Testis (tissue), 2 donors: ENCODE measurements around the gene GNAO1.

Experiments used
- POLR2A ChIP-seq: fragments of 450-650 bp; IDR thresholded peaks from one replicate; pipeline ENCODE4 v1.6.1; 2017; ENCODE audit warnings: antibody characterized with exemption, mild to moderate bottlenecking, moderate library complexity
- TF ChIP-seq, protein P1 (sequence below), 3 experiments: fragments of 450-650 bp in 2 of 3; fragments of 200-600 bp in 1 of 3; sonication (generic) in 1 of 3; IDR thresholded peaks; one replicate each; pipeline ENCODE4 v1.5.1; 2016 to 2019; ENCODE audit warnings: antibody characterized with exemption in 3 of 3, mild to moderate bottlenecking in 2 of 3, moderate library complexity in 1 of 3

DNA sequence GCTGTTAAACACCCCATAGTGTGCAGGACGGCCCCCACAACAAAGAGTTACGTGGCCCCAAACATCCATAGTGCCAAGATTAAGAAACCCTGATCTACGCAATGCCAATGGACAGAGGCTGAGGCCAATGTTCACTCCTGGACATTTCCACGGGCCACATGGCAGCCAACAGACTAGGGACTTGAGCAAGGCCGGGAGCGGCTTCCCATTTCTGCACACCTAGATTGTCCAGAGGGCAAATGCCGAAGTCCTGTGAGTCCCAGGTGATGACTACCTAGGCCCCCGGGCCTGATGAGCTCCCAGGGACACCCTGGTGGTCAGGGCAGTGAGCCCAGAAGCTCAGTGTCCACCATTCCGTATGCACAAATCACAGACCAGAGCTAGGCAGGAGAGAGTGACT is 138.6 kb downstream of the GNAO1 start:
- TF ChIP-seq, protein P1, sequence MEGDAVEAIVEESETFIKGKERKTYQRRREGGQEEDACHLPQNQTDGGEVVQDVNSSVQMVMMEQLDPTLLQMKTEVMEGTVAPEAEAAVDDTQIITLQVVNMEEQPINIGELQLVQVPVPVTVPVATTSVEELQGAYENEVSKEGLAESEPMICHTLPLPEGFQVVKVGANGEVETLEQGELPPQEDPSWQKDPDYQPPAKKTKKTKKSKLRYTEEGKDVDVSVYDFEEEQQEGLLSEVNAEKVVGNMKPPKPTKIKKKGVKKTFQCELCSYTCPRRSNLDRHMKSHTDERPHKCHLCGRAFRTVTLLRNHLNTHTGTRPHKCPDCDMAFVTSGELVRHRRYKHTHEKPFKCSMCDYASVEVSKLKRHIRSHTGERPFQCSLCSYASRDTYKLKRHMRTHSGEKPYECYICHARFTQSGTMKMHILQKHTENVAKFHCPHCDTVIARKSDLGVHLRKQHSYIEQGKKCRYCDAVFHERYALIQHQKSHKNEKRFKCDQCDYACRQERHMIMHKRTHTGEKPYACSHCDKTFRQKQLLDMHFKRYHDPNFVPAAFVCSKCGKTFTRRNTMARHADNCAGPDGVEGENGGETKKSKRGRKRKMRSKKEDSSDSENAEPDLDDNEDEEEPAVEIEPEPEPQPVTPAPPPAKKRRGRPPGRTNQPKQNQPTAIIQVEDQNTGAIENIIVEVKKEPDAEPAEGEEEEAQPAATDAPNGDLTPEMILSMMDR (IDR thresholded peaks at IDR 0.05) = no peak
- no peak for TF ChIP-seq POLR2A
